HG03039 (cell line): ENCODE data around the gene ANKFN1.

Experiments
- ATAC-seq: cut with Tn5 transposase; IDR thresholded peaks from one replicate; pipeline ENCODE4 v1.9.1; 2021; ENCODE audit warnings: mild to moderate bottlenecking, moderate library complexity; ENCODE audit not compliant: unreplicated experiment

ANKFN1 gene

GRCh38 chr17:56152874-56153602 lies at the start of gene ANKFN1:
Gene ANKFN1, plus strand, starts transcription at chr17:56153475. Its CDS starts 59,193 bp downstream, at chr17:56212668.
- ATAC-seq: no peak

GRCh38 chr17:56108811-56109284 lies 44.4 kb upstream of the ANKFN1 start:
- ATAC-seq: no peak

- no peak for ATAC-seq
These were observed 43.4 kb upstream of the ANKFN1 start for GRCh38 chr17:56109836-56110235.

GRCh38 chr17:56110463-56111135 lies 42.7 kb upstream of the ANKFN1 start:
- ATAC-seq: no peak

GRCh38 chr17:56111706-56112485 lies 41.4 kb upstream of the ANKFN1 start:
- no peak for ATAC-seq

- no peak for ATAC-seq
These were observed 39.8 kb upstream of the ANKFN1 start for GRCh38 chr17:56113486-56113885.

- ATAC-seq: no peak
These were observed 38.8 kb upstream of the ANKFN1 start for GRCh38 chr17:56114469-56114868.

GRCh38 chr17:56119191-56119590 lies 34.1 kb upstream of the ANKFN1 start:
- ATAC-seq: no peak

- no peak for ATAC-seq
These were observed 33.3 kb upstream of the ANKFN1 start for GRCh38 chr17:56119936-56120335.

GRCh38 chr17:56121191-56122051 lies 31.9 kb upstream of the ANKFN1 start:
- ATAC-seq: no peak

- no peak for ATAC-seq
These were observed 27.1 kb upstream of the ANKFN1 start for GRCh38 chr17:56125830-56126819.

GRCh38 chr17:56130026-56130425 lies 23.2 kb upstream of the ANKFN1 start:
- ATAC-seq: no peak

GRCh38 chr17:56130631-56131030 lies 22.6 kb upstream of the ANKFN1 start:
- no peak for ATAC-seq

GRCh38 chr17:56131431-56131830 lies 21.8 kb upstream of the ANKFN1 start:
- no peak for ATAC-seq

- no peak for ATAC-seq
These were observed 17.0 kb upstream of the ANKFN1 start for GRCh38 chr17:56136301-56136700.

GRCh38 chr17:56141046-56141839 lies 12.0 kb upstream of the ANKFN1 start:
- ATAC-seq: no peak

GRCh38 chr17:56142325-56142724 lies 10.9 kb upstream of the ANKFN1 start:
- ATAC-seq: no peak

GRCh38 chr17:56142781-56143180 lies 10.5 kb upstream of the ANKFN1 start:
- ATAC-seq: no peak

- no peak for ATAC-seq
These were observed 9.1 kb upstream of the ANKFN1 start for GRCh38 chr17:56144223-56144622.
